HEK293 (cell line): ENCODE data around the gene SLK.

Experiments
- BCL11B ChIP-seq: fragments of 450-650 bp; formaldehyde crosslinking; IDR thresholded peaks from 2 replicates; pipeline ENCODE4 v1.5.1; 2016; ENCODE audit warnings: low read depth, missing biosample characterization, missing genetic modification characterization
- HOXA7 ChIP-seq: sonication (generic); formaldehyde crosslinking; IDR thresholded peaks from 2 replicates; pipeline ENCODE4 v1.8.1; 2022; ENCODE audit warnings: missing genetic modification reagents, borderline replicate concordance
- KLF16 ChIP-seq: fragments of 450-650 bp; formaldehyde crosslinking; IDR thresholded peaks from 2 replicates; pipeline ENCODE4 v1.5.1; 2017; ENCODE audit warnings: missing biosample characterization, missing genetic modification characterization
- MYNN ChIP-seq: fragments of 450-650 bp; formaldehyde crosslinking; IDR thresholded peaks from 2 replicates; pipeline ENCODE4 v1.5.1; 2016; ENCODE audit warnings: missing biosample characterization, missing genetic modification characterization, borderline replicate concordance
- MZF1 ChIP-seq: fragments of 450-650 bp; formaldehyde crosslinking; IDR thresholded peaks from 2 replicates; pipeline ENCODE4 v1.5.1; 2017; ENCODE audit warnings: missing biosample characterization, missing genetic modification characterization, borderline replicate concordance
- ZBTB21 ChIP-seq: fragments of 450-650 bp; formaldehyde crosslinking; IDR thresholded peaks from 2 replicates; pipeline ENCODE4 v1.5.1; 2017; ENCODE audit warnings: missing biosample characterization, missing genetic modification characterization
- ZEB2 ChIP-seq: fragments of 450-650 bp; formaldehyde crosslinking; IDR thresholded peaks from 2 replicates; pipeline ENCODE4 v1.5.1; 2016; ENCODE audit warnings: missing biosample characterization, missing genetic modification characterization
- ZFP3 ChIP-seq: fragments of 450-650 bp; formaldehyde crosslinking; IDR thresholded peaks from 2 replicates; pipeline ENCODE4 v1.5.1; 2016; ENCODE audit warnings: low read depth, missing biosample characterization, missing genetic modification characterization
- ZFP69B ChIP-seq: fragments of 450-650 bp; formaldehyde crosslinking; IDR thresholded peaks from 2 replicates; pipeline ENCODE4 v1.5.1; 2016; ENCODE audit warnings: missing biosample characterization, missing genetic modification characterization
- ZNF140 ChIP-seq: fragments of 450-650 bp; formaldehyde crosslinking; IDR thresholded peaks from 2 replicates; pipeline ENCODE4 v1.5.1; 2016; ENCODE audit warnings: missing biosample characterization, missing genetic modification characterization
- ZNF146 ChIP-seq: fragments of 450-650 bp; formaldehyde crosslinking; IDR thresholded peaks from 2 replicates; pipeline ENCODE4 v1.5.1; 2016; ENCODE audit warnings: missing biosample characterization, missing genetic modification characterization
- ZNF155 ChIP-seq: fragments of 450-650 bp; formaldehyde crosslinking; IDR thresholded peaks from 2 replicates; pipeline ENCODE4 v1.5.1; 2016; ENCODE audit warnings: missing biosample characterization, missing genetic modification characterization
- ZNF169 ChIP-seq: fragments of 450-650 bp; formaldehyde crosslinking; IDR thresholded peaks from 2 replicates; pipeline ENCODE4 v1.5.1; 2016; ENCODE audit warnings: missing biosample characterization, missing genetic modification characterization
- ZNF19 ChIP-seq: fragments of 450-650 bp; formaldehyde crosslinking; IDR thresholded peaks from 2 replicates; pipeline ENCODE4; 2016; ENCODE audit warnings: missing biosample characterization, missing genetic modification characterization, low read depth
- ZNF223 ChIP-seq: fragments of 450-650 bp; formaldehyde crosslinking; IDR thresholded peaks from 2 replicates; pipeline ENCODE4 v1.5.1; 2016; ENCODE audit warnings: missing biosample characterization, missing genetic modification characterization
- ZNF23 ChIP-seq: fragments of 450-650 bp; formaldehyde crosslinking; IDR thresholded peaks from 2 replicates; pipeline ENCODE4 v1.5.1; 2016; ENCODE audit warnings: missing biosample characterization, missing genetic modification characterization, borderline replicate concordance
- ZNF24 ChIP-seq: fragments of 450-650 bp; formaldehyde crosslinking; IDR thresholded peaks from 2 replicates; pipeline ENCODE4 v1.5.1; 2016; ENCODE audit warnings: missing biosample characterization, missing genetic modification characterization
- ZNF302 ChIP-seq: fragments of 450-650 bp; formaldehyde crosslinking; IDR thresholded peaks from 2 replicates; pipeline ENCODE4 v1.5.1; 2016; ENCODE audit warnings: missing biosample characterization, missing genetic modification characterization, low read depth
- ZNF558 ChIP-seq: fragments of 450-650 bp; formaldehyde crosslinking; IDR thresholded peaks from 2 replicates; pipeline ENCODE4 v1.5.1; 2016; ENCODE audit warnings: missing biosample characterization, missing genetic modification characterization
- ZNF596 ChIP-seq: fragments of 450-650 bp; IDR thresholded peaks from 2 replicates; pipeline ENCODE4 v1.5.0; 2018; ENCODE audit warnings: missing biosample characterization, mild to moderate bottlenecking, missing genetic modification characterization, moderate library complexity
- ZNF600 ChIP-seq: fragments of 450-650 bp; formaldehyde crosslinking; IDR thresholded peaks from 2 replicates; pipeline ENCODE4 v1.5.1; 2016; ENCODE audit warnings: missing biosample characterization, missing genetic modification characterization
- ZNF623 ChIP-seq: fragments of 450-650 bp; formaldehyde crosslinking; IDR thresholded peaks from 2 replicates; pipeline ENCODE4 v1.5.1; 2016; ENCODE audit warnings: missing biosample characterization, missing genetic modification characterization
- ZNF701 ChIP-seq: fragments of 450-650 bp; formaldehyde crosslinking; IDR thresholded peaks from 2 replicates; pipeline ENCODE4 v1.5.1; 2016; ENCODE audit warnings: missing biosample characterization, missing genetic modification characterization
- ZNF76 ChIP-seq: fragments of 450-650 bp; formaldehyde crosslinking; IDR thresholded peaks from 2 replicates; pipeline ENCODE4; 2016; ENCODE audit warnings: low read depth, missing biosample characterization, missing genetic modification characterization, borderline replicate concordance
- ZNF776 ChIP-seq: fragments of 450-650 bp; formaldehyde crosslinking; IDR thresholded peaks from 2 replicates; pipeline ENCODE4 v1.5.0; 2017; ENCODE audit warnings: missing biosample characterization, missing genetic modification characterization, borderline replicate concordance
- ZNF843 ChIP-seq: fragments of 450-650 bp; formaldehyde crosslinking; IDR thresholded peaks from 2 replicates; pipeline ENCODE4 v1.5.1; 2016; ENCODE audit warnings: missing biosample characterization, missing genetic modification characterization
- ZSCAN16 ChIP-seq: fragments of 450-650 bp; formaldehyde crosslinking; IDR thresholded peaks from 2 replicates; pipeline ENCODE4 v1.5.1; 2016; ENCODE audit warnings: missing biosample characterization, missing genetic modification characterization
- ZSCAN23 ChIP-seq: fragments of 450-650 bp; formaldehyde crosslinking; IDR thresholded peaks from 2 replicates; pipeline ENCODE4 v1.5.1; 2016; ENCODE audit warnings: missing biosample characterization, missing genetic modification characterization
- TF ChIP-seq, protein P1 (sequence below): fragments of 450-650 bp; formaldehyde crosslinking; IDR thresholded peaks from 2 replicates; pipeline ENCODE4 v1.5.1; 2016; ENCODE audit warnings: missing biosample characterization, missing genetic modification characterization
- TF ChIP-seq, protein P2 (sequence below): fragments of 450-650 bp; formaldehyde crosslinking; IDR thresholded peaks from 2 replicates; pipeline ENCODE4 v1.5.1; 2016; ENCODE audit warnings: missing biosample characterization, missing genetic modification characterization, low read depth
- TF ChIP-seq, protein P3 (sequence below): fragments of 450-650 bp; IDR thresholded peaks from 2 replicates; pipeline ENCODE4 v1.5.1; 2018; ENCODE audit warnings: missing biosample characterization, mild to moderate bottlenecking, missing genetic modification characterization
- TF ChIP-seq, protein P4 (sequence below): fragments of 450-650 bp; formaldehyde crosslinking; IDR thresholded peaks from 2 replicates; pipeline ENCODE4 v1.5.1; 2016; ENCODE audit warnings: missing biosample characterization, missing genetic modification characterization
- TF ChIP-seq, protein P5 (sequence below): fragments of 450-650 bp; formaldehyde crosslinking; IDR thresholded peaks from 2 replicates; pipeline ENCODE4 v1.5.1; 2017; ENCODE audit warnings: missing biosample characterization, missing genetic modification characterization

Gene SLK

DNA sequence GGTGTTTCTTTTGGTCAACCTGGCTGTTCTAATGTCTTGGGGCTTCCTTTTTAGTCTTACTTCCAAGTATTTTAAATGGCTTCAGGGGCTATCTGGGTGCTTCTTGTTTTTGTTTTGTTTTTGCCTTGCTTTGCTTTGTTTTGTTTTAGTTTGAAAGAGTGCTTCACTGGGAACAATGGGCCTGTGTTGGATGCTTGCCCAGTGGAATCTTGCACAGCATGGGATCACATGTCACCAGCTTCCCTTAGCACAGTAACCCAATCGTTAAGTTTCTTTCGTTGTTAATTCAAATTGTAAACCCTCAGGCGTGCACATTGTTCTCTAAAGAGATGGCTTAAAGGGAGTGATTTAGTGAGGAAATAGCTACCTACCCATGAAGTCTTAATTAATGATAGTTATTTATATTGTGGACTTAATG, 109.8 kb downstream of the SLK start (continued):
- TF ChIP-seq ZNF23 (no peak), ZFP3 (tag by site-specific recombination) (no peak), ZNF600 (tag by site-specific recombination) (no peak), ZNF596 (tag by site-specific recombination) (0 out of 2 replicates have a peak, but pooled peaks have one; percentile 26), ZNF843 (tag by site-specific recombination) (peak; percentile 85), KLF16 (tag by site-specific recombination) (no peak), ZNF146 (tag by site-specific recombination) (no peak), ZNF76 (no peak), ZNF223 (tag by site-specific recombination) (no peak), MYNN (no peak), ZBTB21 (tag by site-specific recombination) (no peak), ZSCAN23 (tag by site-specific recombination) (no peak), ZNF302 (tag by site-specific recombination) (no peak), BCL11B (tag by site-specific recombination) (no peak), ZNF169 (no peak), MZF1 (tag by site-specific recombination) (no peak; the same call in 1 of the 2 replicates), ZNF24 (tag by site-specific recombination) (0 out of 2 replicates have a peak, but pooled peaks have one; percentile 44), ZNF558 (tag by site-specific recombination) (no peak), ZFP69B (no peak), ZNF19 (no peak), ZNF701 (tag by site-specific recombination) (no peak), ZNF140 (tag by site-specific recombination) (no peak), ZNF155 (no peak), ZSCAN16 (tag by site-specific recombination) (no peak), HOXA7 (no peak), ZNF776 (tag by site-specific recombination) (no peak), ZEB2 (peak; percentile 77), ZNF623 (tag by site-specific recombination) (no peak)
- TF ChIP-seq, protein P1, sequence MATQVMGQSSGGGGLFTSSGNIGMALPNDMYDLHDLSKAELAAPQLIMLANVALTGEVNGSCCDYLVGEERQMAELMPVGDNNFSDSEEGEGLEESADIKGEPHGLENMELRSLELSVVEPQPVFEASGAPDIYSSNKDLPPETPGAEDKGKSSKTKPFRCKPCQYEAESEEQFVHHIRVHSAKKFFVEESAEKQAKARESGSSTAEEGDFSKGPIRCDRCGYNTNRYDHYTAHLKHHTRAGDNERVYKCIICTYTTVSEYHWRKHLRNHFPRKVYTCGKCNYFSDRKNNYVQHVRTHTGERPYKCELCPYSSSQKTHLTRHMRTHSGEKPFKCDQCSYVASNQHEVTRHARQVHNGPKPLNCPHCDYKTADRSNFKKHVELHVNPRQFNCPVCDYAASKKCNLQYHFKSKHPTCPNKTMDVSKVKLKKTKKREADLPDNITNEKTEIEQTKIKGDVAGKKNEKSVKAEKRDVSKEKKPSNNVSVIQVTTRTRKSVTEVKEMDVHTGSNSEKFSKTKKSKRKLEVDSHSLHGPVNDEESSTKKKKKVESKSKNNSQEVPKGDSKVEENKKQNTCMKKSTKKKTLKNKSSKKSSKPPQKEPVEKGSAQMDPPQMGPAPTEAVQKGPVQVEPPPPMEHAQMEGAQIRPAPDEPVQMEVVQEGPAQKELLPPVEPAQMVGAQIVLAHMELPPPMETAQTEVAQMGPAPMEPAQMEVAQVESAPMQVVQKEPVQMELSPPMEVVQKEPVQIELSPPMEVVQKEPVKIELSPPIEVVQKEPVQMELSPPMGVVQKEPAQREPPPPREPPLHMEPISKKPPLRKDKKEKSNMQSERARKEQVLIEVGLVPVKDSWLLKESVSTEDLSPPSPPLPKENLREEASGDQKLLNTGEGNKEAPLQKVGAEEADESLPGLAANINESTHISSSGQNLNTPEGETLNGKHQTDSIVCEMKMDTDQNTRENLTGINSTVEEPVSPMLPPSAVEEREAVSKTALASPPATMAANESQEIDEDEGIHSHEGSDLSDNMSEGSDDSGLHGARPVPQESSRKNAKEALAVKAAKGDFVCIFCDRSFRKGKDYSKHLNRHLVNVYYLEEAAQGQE = no peak
- TF ChIP-seq, protein P2, sequence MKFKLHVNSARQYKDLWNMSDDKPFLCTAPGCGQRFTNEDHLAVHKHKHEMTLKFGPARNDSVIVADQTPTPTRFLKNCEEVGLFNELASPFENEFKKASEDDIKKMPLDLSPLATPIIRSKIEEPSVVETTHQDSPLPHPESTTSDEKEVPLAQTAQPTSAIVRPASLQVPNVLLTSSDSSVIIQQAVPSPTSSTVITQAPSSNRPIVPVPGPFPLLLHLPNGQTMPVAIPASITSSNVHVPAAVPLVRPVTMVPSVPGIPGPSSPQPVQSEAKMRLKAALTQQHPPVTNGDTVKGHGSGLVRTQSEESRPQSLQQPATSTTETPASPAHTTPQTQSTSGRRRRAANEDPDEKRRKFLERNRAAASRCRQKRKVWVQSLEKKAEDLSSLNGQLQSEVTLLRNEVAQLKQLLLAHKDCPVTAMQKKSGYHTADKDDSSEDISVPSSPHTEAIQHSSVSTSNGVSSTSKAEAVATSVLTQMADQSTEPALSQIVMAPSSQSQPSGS = no peak
- TF ChIP-seq, protein P3, sequence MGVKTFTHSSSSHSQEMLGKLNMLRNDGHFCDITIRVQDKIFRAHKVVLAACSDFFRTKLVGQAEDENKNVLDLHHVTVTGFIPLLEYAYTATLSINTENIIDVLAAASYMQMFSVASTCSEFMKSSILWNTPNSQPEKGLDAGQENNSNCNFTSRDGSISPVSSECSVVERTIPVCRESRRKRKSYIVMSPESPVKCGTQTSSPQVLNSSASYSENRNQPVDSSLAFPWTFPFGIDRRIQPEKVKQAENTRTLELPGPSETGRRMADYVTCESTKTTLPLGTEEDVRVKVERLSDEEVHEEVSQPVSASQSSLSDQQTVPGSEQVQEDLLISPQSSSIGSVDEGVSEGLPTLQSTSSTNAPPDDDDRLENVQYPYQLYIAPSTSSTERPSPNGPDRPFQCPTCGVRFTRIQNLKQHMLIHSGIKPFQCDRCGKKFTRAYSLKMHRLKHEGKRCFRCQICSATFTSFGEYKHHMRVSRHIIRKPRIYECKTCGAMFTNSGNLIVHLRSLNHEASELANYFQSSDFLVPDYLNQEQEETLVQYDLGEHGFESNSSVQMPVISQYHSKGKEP (tag by site-specific recombination) = peak; percentile 41; the same call in 1 of the 2 replicates
- TF ChIP-seq, protein P4, sequence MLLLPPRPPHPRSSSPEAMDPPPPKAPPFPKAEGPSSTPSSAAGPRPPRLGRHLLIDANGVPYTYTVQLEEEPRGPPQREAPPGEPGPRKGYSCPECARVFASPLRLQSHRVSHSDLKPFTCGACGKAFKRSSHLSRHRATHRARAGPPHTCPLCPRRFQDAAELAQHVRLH = 0 out of 2 replicates have a peak, but pooled peaks have one; percentile 49
- TF ChIP-seq, protein P5, sequence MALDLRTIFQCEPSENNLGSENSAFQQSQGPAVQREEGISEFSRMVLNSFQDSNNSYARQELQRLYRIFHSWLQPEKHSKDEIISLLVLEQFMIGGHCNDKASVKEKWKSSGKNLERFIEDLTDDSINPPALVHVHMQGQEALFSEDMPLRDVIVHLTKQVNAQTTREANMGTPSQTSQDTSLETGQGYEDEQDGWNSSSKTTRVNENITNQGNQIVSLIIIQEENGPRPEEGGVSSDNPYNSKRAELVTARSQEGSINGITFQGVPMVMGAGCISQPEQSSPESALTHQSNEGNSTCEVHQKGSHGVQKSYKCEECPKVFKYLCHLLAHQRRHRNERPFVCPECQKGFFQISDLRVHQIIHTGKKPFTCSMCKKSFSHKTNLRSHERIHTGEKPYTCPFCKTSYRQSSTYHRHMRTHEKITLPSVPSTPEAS = no peak
